GM13977 (cell line): ENCODE results near the gene FRAS1.

Source experiments
- DNase-seq: peaks from one replicate; pipeline ENCODE4 v3.0.0; 2012; ENCODE audit warnings: low spot score
- in situ Hi-C: fragments of 300-500 bp; cut with MboI; formaldehyde crosslinking; loops from one replicate; pipeline ENCODE4 v1.12.0; 2022; ENCODE audit warnings: low sequenced_read_pairs, low pct_unique_long_range_greater_than_20kb, mixed read lengths, inconsistent platforms; ENCODE audit not compliant: unreplicated experiment
- TF ChIP-seq, protein P1 (sequence below): IDR thresholded peaks from 2 replicates; pipeline ENCODE4 v1.5.1; 2012; ENCODE audit warnings: mild to moderate bottlenecking, control low read depth; ENCODE audit not compliant: insufficient read depth; ENCODE audit errors: extremely low read depth, missing control alignments

Gene FRAS1

DNA sequence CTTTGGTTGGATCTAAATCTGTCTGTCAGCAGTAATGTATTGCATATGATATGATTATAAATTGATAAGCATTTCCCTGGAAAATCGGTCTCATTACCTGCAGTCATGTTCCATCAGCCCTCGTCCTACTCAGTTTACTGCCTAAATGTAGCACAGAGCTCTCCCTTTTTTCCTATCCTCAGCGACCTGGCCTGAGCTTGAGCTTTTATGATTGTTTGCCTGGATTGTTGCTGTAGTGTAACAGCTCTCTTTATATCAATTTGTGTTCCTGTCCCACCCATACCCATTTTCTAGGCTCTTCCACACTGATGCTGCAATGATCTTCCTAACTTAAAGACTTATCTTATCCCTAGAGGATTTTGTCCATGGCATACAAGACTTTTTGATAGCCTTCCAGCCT, 95.7 kb downstream of the FRAS1 start:
- in situ Hi-C loops = no loop called here
- TF ChIP-seq, protein P1, sequence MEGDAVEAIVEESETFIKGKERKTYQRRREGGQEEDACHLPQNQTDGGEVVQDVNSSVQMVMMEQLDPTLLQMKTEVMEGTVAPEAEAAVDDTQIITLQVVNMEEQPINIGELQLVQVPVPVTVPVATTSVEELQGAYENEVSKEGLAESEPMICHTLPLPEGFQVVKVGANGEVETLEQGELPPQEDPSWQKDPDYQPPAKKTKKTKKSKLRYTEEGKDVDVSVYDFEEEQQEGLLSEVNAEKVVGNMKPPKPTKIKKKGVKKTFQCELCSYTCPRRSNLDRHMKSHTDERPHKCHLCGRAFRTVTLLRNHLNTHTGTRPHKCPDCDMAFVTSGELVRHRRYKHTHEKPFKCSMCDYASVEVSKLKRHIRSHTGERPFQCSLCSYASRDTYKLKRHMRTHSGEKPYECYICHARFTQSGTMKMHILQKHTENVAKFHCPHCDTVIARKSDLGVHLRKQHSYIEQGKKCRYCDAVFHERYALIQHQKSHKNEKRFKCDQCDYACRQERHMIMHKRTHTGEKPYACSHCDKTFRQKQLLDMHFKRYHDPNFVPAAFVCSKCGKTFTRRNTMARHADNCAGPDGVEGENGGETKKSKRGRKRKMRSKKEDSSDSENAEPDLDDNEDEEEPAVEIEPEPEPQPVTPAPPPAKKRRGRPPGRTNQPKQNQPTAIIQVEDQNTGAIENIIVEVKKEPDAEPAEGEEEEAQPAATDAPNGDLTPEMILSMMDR = no peak
- DNase-seq = no peak

DNA sequence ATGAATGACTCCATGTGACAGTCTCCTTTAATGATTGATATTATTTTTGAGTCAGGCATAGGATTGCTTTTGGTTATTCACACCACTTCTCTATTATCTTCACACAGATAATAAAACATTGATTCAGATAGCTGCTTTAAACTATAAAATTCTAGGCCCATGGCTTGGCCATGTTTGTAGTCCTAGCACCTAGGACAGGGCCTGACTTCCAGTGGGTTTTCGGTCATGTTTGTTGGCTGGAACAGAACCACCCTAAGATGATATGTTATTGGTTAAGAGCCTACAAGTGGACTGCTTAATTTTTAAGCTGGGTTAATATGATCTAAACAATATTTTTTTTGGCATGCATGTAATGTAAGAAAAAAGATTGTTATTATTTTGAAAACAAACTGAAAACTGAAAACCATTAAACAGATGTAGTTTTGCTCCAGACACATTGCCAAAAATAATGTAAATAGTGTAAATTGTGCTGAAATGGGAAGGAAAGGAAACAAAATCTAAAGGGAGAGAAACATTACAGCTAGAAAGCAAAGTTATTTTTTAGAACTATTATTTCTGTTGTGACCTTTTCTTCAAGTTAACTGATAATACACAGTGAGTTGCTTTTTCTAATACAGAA, 98.0 kb downstream of the FRAS1 start:
- in situ Hi-C loops = no loop called here
- TF ChIP-seq, protein P1 = no peak
- no peak for DNase-seq

DNA sequence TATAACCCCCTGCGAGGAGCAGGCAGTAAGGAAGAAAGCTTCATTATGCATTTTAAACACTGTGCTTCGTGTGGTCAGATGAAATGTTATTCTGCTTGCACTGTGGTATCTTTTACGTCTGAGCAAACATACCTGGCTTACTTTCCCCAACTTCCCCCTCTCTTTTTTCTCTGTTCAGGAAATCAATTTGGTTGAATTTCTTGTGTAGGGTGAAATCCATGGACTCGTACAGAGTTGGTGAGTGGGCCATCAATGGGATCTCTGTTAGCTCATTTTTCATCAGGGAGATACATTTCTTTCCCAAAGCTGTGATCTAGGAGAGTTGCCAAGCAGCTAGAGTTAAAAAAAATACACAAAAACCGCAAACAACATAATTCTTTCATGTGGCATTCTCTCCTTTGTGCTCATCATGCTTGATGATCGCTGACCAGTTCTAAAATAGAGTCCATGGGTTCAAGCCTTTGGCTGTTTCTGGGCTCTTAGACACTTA, 98.5 kb downstream of the FRAS1 start:
- TF ChIP-seq, protein P1 = no peak
- in situ Hi-C loops = no loop called here
- DNase-seq = no peak

DNA sequence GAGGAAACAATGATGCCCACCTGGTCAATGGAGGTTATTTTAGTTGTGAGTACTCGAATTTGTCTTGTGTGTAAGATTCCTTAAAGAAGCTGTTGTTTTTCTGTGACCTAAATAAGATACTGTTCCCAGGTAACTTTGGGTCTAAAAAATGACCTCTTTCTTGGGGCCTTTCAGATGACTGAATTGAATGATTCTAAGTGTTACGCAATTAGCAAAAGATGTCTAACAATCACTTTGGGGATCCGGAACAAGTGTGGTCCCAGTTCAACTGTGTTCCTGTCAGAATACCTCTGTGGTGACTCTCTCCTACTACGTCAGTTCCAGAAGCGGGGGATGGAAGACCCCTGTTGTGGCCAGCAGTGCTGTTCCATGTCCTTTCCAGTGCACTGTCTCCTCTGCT, 99.4 kb downstream of the FRAS1 start:
- TF ChIP-seq, protein P1 = no peak
- in situ Hi-C loops = no loop called here
- DNase-seq = no peak

DNA sequence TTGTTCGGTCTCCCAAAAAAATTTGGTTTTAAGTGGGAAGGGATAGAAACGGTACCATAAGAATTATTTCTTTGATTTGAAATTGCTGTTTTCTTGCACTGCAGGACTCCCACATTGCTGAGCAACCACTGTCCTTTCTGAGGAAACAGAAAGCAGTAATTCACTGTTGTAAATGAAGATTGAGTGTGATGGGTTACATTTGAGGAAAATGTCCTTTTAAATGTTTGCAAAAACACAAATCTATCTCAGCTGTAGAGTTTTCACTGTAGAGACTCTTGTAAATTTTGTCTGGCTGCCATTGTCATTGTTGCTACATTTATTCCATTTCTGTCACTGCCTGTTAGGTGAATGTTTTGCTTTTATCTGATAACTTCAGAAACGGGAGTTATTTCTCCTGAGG, 105.2 kb downstream of the FRAS1 start:
- TF ChIP-seq, protein P1 = no peak
- no peak for DNase-seq
- in situ Hi-C loops = no loop called here

DNA sequence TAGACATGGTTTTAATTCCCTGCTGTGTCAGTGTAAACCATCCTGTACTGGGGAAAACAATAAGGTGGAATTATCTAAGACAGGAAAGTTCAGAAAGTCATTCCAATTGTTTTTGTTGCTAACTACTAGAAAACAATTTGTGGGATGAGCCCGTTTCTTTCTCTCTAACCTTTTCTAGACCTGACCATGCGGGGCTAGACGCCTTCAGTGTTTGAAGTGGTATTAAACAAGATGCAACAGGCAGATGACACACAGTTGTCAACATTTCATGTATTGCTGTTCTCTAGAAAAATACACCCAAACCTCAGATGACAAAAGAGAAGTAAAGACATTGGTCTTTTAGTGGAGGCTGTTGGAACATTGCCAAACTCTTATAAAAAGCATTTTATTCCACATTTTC, 105.7 kb downstream of the FRAS1 start:
- TF ChIP-seq, protein P1 = no peak
- DNase-seq = no peak
- in situ Hi-C loops = no loop called here
